Measurements from ENCODE around the gene CACNG4. TPM values are rescaled to one million over a fixed set of nuclear protein-coding genes. Genes with fewer than 3 reads are reported as not detected.
"Not testable (repeated sequence)": the region's sequence is repeated elsewhere in the genome, so short reads cannot be mapped to it uniquely, and the experiment has no call there.

The CACNG4 gene
- total RNA-seq, 1 donor from 2014 or later, result 5.1 TPM

DNA sequence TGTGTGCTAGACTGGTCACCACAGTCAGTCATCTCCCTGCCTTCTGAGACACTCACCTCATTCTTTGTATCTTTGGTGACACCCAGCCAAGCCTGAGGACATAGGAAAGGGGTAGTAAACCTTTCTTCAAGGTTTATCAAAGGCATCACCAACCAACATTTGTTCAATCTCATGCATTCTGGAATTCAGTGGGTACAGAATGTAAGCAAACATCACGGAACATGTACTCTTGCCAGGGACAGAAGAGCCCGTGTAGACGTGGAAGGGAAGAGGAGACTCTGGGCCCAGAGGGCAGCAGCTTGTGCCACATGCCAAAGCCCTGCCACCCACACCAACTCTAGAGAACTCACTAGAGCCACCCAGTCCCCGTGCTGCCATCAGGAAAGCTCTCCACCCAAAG is 4.4 kb downstream of the CACNG4 start:
- no peak for ATAC-seq
- TF ChIP-seq, protein P1, sequence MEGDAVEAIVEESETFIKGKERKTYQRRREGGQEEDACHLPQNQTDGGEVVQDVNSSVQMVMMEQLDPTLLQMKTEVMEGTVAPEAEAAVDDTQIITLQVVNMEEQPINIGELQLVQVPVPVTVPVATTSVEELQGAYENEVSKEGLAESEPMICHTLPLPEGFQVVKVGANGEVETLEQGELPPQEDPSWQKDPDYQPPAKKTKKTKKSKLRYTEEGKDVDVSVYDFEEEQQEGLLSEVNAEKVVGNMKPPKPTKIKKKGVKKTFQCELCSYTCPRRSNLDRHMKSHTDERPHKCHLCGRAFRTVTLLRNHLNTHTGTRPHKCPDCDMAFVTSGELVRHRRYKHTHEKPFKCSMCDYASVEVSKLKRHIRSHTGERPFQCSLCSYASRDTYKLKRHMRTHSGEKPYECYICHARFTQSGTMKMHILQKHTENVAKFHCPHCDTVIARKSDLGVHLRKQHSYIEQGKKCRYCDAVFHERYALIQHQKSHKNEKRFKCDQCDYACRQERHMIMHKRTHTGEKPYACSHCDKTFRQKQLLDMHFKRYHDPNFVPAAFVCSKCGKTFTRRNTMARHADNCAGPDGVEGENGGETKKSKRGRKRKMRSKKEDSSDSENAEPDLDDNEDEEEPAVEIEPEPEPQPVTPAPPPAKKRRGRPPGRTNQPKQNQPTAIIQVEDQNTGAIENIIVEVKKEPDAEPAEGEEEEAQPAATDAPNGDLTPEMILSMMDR (IDR thresholded peaks at IDR 0.05), result no peak
- Histone ChIP-seq H3K27me3 (ENCODE audit: low read depth) (peaks cover 50% of the 10 kb centered on the region), H3K36me3 (no peaks in the 10 kb centered on the region), H3K9me3 (no peaks in the 10 kb centered on the region), H3K4me1 (peaks cover 9% of the 10 kb centered on the region), H3K4me3 (no peak overlapping the region), H3K27ac (no peak overlapping the region)
- DNase-seq, result no peak
- intact Hi-C loops (cut with DNase I), result no loop called here

DNA sequence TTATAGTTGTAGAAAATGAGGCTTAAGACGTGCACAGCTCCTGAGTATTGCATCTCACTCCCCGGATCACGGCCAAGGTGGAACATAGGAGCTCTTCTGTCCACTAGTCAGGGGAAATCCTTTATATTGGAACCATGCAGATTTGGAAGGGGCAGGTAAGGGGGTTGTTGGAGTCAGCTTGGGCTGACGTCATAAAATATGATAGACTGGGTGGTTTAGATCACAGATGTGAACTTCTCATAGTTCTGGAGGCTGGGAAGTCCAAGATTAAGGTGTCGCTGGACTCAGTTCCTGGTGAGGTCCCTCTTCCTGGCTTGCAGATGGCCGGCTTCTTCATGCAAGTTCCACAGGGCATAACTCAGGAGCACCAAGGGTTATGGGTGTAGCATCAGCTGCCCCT is 5.6 kb downstream of the CACNG4 start:
- Histone ChIP-seq H3K36me3 (no peaks in the 10 kb centered on the region), H3K27ac (no peak overlapping the region), H3K27me3 (ENCODE audit: low read depth) (peaks cover 49% of the 10 kb centered on the region), H3K4me1 (peaks cover 9% of the 10 kb centered on the region), H3K4me3 (no peak overlapping the region), H3K9me3 (no peaks in the 10 kb centered on the region)
- ATAC-seq (no peak), DNase-seq (no peak)
- intact Hi-C loops (cut with DNase I), result no loop called here
- TF ChIP-seq, protein P1 (IDR thresholded peaks at IDR 0.05), result no peak

DNA sequence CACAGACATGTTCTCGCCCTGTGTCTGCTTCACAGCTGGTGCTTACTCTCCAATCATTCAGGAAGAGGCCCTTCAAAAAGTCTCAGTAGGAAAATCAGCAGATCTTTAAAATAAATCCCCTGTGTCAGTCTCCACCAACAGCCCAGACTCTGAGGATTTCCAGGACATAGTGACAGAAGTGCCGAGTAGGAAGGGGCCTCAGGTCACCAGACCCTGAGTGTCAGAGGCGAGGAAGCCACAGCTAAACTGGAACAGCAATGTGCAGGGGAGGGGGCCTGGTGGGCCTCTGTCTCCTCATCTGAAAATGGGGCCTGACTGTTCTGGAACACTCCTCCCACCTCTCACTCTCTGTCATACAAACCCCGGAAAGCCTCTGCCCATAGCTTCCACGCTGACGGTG is 6.3 kb downstream of the CACNG4 start:
- Histone ChIP-seq H3K4me3 (no peak overlapping the region), H3K27me3 (ENCODE audit: low read depth) (peaks cover 47% of the 10 kb centered on the region), H3K9me3 (no peaks in the 10 kb centered on the region), H3K4me1 (peaks cover 6% of the 10 kb centered on the region), H3K36me3 (no peaks in the 10 kb centered on the region), H3K27ac (no peak overlapping the region)
- DNase-seq (no peak), ATAC-seq (no peak)
- TF ChIP-seq, protein P1 (IDR thresholded peaks at IDR 0.05), result no peak
- intact Hi-C loops (cut with DNase I), result no loop called here

DNA sequence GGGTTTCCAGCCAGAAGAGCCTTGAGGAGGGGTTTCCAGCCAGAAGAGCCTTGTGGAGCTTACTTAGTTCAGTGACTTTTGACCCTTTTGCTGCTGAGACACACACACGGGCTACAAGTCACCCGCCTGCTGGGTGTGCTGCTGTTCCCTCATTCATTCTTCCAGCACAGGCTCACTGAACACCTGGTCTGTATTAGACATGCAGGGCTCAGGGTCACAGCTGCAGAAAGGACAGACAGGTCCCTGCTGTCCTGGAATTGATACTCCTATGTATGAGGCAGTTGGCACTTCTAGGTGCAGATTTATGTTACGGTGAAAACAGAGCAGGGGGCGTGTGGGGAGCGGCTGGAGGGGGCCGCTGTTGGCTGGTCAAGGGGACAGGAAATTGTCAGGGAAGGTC is 6.8 kb downstream of the CACNG4 start:
- H3K27me3 ChIP-seq (ENCODE audit: low read depth), result peaks cover 42% of the 10 kb centered on the region

DNA sequence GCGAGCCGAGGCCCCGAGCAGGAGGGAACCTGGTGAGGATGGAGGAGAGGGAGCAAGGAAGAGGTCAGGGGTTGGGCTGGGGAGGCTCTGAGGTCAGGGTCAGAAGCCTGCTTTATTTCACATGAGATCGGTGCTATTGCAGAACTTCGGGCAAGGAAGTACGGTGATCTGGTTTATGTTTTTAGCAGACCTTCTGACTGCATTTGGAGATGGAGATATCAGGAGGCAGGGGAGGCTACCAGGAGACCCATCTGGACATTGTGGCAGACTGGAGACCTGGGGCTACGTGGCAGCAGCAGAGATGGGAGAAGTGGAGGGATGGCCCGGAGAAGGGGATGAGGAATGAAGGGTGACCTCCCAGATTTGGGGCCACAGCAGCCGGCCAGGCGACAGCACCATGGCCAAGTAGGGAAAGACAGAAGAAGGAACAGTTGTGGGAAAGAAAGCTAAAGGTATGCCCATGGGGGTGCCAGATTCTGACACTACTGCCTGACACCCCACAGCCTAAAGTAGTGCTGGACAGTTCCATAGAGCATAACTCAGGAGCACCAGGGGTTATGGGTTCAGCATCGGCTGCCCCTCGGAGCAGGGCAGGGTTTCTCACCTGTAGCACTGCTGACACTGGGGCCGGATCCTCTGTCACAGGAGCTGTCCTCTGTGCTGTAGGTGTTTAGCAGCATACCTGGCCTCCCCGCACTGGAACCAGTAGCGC is 7.4 kb downstream of the CACNG4 start:
- peaks cover 36% of the 10 kb centered on the region for H3K27me3 ChIP-seq (ENCODE audit: low read depth)
- no peak for DNase-seq
- TF ChIP-seq, protein P1 (IDR thresholded peaks at IDR 0.05), result no peak
- H3K36me3 ChIP-seq, result no peaks in the 10 kb centered on the region
- intact Hi-C loops (cut with DNase I), result no loop called here
- no peaks in the 10 kb centered on the region for H3K4me1 ChIP-seq
- no peak for ATAC-seq
- no peaks in the 10 kb centered on the region for H3K9me3 ChIP-seq
- no peak overlapping the region for H3K27ac ChIP-seq
- no peak overlapping the region for H3K4me3 ChIP-seq

More for the DNA sequence above, 6.8 kb downstream of the CACNG4 start:
- H3K9me3 ChIP-seq, result no peaks in the 10 kb centered on the region
- TF ChIP-seq, protein P1 (IDR thresholded peaks at IDR 0.05), result no peak
- no peak overlapping the region for H3K4me3 ChIP-seq
- no peak overlapping the region for H3K27ac ChIP-seq
- ATAC-seq (no peak), DNase-seq (no peak)
- intact Hi-C loops (cut with DNase I), result no loop called here
- H3K4me1 ChIP-seq, result peaks cover 2% of the 10 kb centered on the region
- H3K36me3 ChIP-seq, result no peaks in the 10 kb centered on the region

DNA sequence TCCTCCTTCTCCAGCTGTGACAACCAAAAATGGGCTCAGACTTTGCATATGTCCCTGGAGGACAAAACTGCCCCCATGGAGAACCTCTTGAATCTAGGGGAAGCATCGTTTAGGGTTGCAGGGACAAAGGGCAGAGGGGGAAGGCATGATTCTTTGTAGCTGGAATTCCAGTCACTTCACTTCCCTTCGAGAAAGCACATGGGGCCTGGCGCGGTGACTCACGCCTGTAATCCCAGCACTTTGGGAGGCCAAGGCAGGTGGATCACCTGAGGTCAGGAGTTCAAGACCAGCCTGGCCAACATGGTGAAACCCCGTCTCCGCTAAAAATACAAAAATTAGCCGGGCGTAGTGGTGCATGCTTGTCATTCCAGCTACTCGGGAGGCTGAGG is 7.9 kb downstream of the CACNG4 start:
- intact Hi-C loops (cut with DNase I); DNase-seq; H3K4me1 ChIP-seq; ATAC-seq; H3K4me3 ChIP-seq; H3K36me3 ChIP-seq; H3K9me3 ChIP-seq; H3K27ac ChIP-seq: not testable (repeated sequence)
- H3K27me3 ChIP-seq (ENCODE audit: low read depth), result peaks cover 31% of the 10 kb centered on the region
